WTC11 (cell line): ENCODE measurements around the gene RBM8A. TPM values are rescaled to one million over a fixed set of nuclear protein-coding genes. Genes with fewer than 3 reads are reported as not detected.

Source experiments
- ELF4 ChIP-seq: sonication (generic); formaldehyde crosslinking; IDR thresholded peaks from 2 replicates; pipeline ENCODE4 v1.8.1; 2022; ENCODE audit warnings: low read depth, mild to moderate bottlenecking, moderate library complexity, missing genetic modification reagents
- EMX1 ChIP-seq: fragments of 250-450 bp; sonication (Bioruptor Pico); IDR thresholded peaks from 2 replicates; pipeline ENCODE4 v1.8.0; 2021; ENCODE audit warnings: mild to moderate bottlenecking
- FOXK1 ChIP-seq: sonication (generic); formaldehyde crosslinking; IDR thresholded peaks from 2 replicates; pipeline ENCODE4 v1.8.0; 2022; ENCODE audit warnings: mild to moderate bottlenecking, moderate library complexity, missing genetic modification reagents
- GABPB1 ChIP-seq: sonication (generic); formaldehyde crosslinking; IDR thresholded peaks from 2 replicates; pipeline ENCODE4 v1.8.1; 2023; ENCODE audit warnings: mild to moderate bottlenecking, missing genetic modification reagents
- HMGA2 ChIP-seq: fragments of 250-450 bp; sonication (Bioruptor Pico); IDR thresholded peaks from 2 replicates; pipeline ENCODE4 v1.4.0; 2021; ENCODE audit warnings: mild to moderate bottlenecking, moderate library complexity
- JUN ChIP-seq: sonication (generic); formaldehyde crosslinking; IDR thresholded peaks from 2 replicates; pipeline ENCODE4 v1.8.0; 2023; ENCODE audit warnings: mild to moderate bottlenecking, missing genetic modification reagents
- MXD4 ChIP-seq: fragments of 250-450 bp; sonication (Bioruptor Pico); IDR thresholded peaks from 2 replicates; pipeline ENCODE4 v1.8.0; 2021; ENCODE audit warnings: mild to moderate bottlenecking, moderate library complexity, borderline replicate concordance
- NFYB ChIP-seq: sonication (generic); formaldehyde crosslinking; conservative IDR thresholded peaks from 2 replicates; pipeline ENCODE4 v1.8.0; 2022; ENCODE audit warnings: low read depth, missing genetic modification reagents
- NR2C2 ChIP-seq: sonication (generic); formaldehyde crosslinking; IDR thresholded peaks from 2 replicates; pipeline ENCODE4 v1.8.0; 2022; ENCODE audit warnings: mild to moderate bottlenecking, missing genetic modification reagents
- NR3C1 ChIP-seq: sonication (generic); formaldehyde crosslinking; conservative IDR thresholded peaks from 2 replicates; pipeline ENCODE4 v1.8.1; 2023; ENCODE audit warnings: low read depth, mild to moderate bottlenecking, missing genetic modification reagents
- PRDM15 ChIP-seq: sonication (generic); formaldehyde crosslinking; IDR thresholded peaks from 2 replicates; pipeline ENCODE4 v1.8.0; 2022; ENCODE audit warnings: missing genetic modification reagents
- PRRX2 ChIP-seq: fragments of 250-450 bp; sonication (Bioruptor Pico); IDR thresholded peaks from 2 replicates; pipeline ENCODE4 v1.8.0; 2021; ENCODE audit warnings: mild to moderate bottlenecking
- RELA ChIP-seq: sonication (generic); formaldehyde crosslinking; IDR thresholded peaks from 2 replicates; pipeline ENCODE4 v1.8.1; 2022; ENCODE audit warnings: missing genetic modification reagents, mild to moderate bottlenecking, borderline replicate concordance
- SMAD4 ChIP-seq: sonication (generic); formaldehyde crosslinking; IDR thresholded peaks from 2 replicates; pipeline ENCODE4 v1.8.0; 2022; ENCODE audit warnings: mild to moderate bottlenecking, missing genetic modification reagents
- TEAD1 ChIP-seq: sonication (generic); formaldehyde crosslinking; IDR thresholded peaks from 2 replicates; pipeline ENCODE4 v1.8.0; 2022; ENCODE audit warnings: mild to moderate bottlenecking, missing genetic modification reagents
- ZBTB43 ChIP-seq: sonication (generic); formaldehyde crosslinking; IDR thresholded peaks from 2 replicates; pipeline ENCODE4 v1.8.1; 2023; ENCODE audit warnings: mild to moderate bottlenecking, missing genetic modification reagents
- ZNF138 ChIP-seq: sonication (generic); formaldehyde crosslinking; conservative IDR thresholded peaks from 2 replicates; pipeline ENCODE4 v1.8.1; 2022; ENCODE audit warnings: mild to moderate bottlenecking, moderate library complexity, missing genetic modification reagents
- ZNF219 ChIP-seq: sonication (generic); formaldehyde crosslinking; IDR thresholded peaks from 2 replicates; pipeline ENCODE4 v1.8.0; 2023; ENCODE audit warnings: missing genetic modification reagents, mild to moderate bottlenecking, borderline replicate concordance
- ZNF416 ChIP-seq: fragments of 250-450 bp; sonication (Bioruptor Pico); IDR thresholded peaks from 2 replicates; pipeline ENCODE4 v1.9.0; 2021; ENCODE audit warnings: mild to moderate bottlenecking, inconsistent platforms
- ZNF423 ChIP-seq: fragments of 250-450 bp; sonication (Bioruptor Pico); IDR thresholded peaks from 2 replicates; pipeline ENCODE4 v2.1.2; 2022; ENCODE audit warnings: mild to moderate bottlenecking, moderate library complexity
- total RNA-seq: library from RNA; stranded (reverse); gene quantifications from 3 replicates; pipeline ENCODE4 v1.2.3, GENCODE V29; 2021
- TF ChIP-seq, protein P1 (sequence below): sonication (generic); formaldehyde crosslinking; IDR thresholded peaks from 2 replicates; pipeline ENCODE4 v1.8.1; 2023; ENCODE audit warnings: mild to moderate bottlenecking, missing genetic modification reagents
- TF ChIP-seq, protein P2 (sequence below): sonication (generic); formaldehyde crosslinking; IDR thresholded peaks from 2 replicates; pipeline ENCODE4 v1.8.0; 2022; ENCODE audit warnings: mild to moderate bottlenecking, missing genetic modification reagents
- TF ChIP-seq, protein P3 (sequence below): sonication (generic); formaldehyde crosslinking; IDR thresholded peaks from 2 replicates; pipeline ENCODE4 v1.8.1; 2022; ENCODE audit warnings: mild to moderate bottlenecking, missing genetic modification reagents, moderate library complexity, borderline replicate concordance
- TF ChIP-seq, protein P4 (sequence below): sonication (generic); formaldehyde crosslinking; IDR thresholded peaks from 2 replicates; pipeline ENCODE4 v1.8.0; 2023; ENCODE audit warnings: mild to moderate bottlenecking, missing genetic modification reagents
- TF ChIP-seq, protein P5 (sequence below): sonication (generic); formaldehyde crosslinking; IDR thresholded peaks from 2 replicates; pipeline ENCODE4 v1.8.0; 2023; ENCODE audit warnings: missing genetic modification reagents, mild to moderate bottlenecking, borderline replicate concordance

The RBM8A gene
- total RNA-seq, 1 experiment from 2014 or later, result 199 TPM

GRCh38 chr1:145960468-145961108, 33.3 kb upstream of the RBM8A start (continued):
- TF ChIP-seq, protein P1, sequence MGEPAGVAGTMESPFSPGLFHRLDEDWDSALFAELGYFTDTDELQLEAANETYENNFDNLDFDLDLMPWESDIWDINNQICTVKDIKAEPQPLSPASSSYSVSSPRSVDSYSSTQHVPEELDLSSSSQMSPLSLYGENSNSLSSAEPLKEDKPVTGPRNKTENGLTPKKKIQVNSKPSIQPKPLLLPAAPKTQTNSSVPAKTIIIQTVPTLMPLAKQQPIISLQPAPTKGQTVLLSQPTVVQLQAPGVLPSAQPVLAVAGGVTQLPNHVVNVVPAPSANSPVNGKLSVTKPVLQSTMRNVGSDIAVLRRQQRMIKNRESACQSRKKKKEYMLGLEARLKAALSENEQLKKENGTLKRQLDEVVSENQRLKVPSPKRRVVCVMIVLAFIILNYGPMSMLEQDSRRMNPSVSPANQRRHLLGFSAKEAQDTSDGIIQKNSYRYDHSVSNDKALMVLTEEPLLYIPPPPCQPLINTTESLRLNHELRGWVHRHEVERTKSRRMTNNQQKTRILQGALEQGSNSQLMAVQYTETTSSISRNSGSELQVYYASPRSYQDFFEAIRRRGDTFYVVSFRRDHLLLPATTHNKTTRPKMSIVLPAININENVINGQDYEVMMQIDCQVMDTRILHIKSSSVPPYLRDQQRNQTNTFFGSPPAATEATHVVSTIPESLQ (CRISPR knock-in tag), result no peak
- no peak for TF ChIP-seq ELF4 (CRISPR knock-in tag)
- TF ChIP-seq FOXK1, result no peak; the same call in 1 of the 2 replicates
- TF ChIP-seq, protein P2, sequence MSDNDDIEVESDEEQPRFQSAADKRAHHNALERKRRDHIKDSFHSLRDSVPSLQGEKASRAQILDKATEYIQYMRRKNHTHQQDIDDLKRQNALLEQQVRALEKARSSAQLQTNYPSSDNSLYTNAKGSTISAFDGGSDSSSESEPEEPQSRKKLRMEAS (CRISPR knock-in tag), result peak; percentile 54; the same call in 1 of the 2 replicates
- TF ChIP-seq PRDM15 (CRISPR knock-in tag), result no peak
- TF ChIP-seq NR2C2, result no peak
- TF ChIP-seq NR3C1, result no peak
- TF ChIP-seq, protein P3, sequence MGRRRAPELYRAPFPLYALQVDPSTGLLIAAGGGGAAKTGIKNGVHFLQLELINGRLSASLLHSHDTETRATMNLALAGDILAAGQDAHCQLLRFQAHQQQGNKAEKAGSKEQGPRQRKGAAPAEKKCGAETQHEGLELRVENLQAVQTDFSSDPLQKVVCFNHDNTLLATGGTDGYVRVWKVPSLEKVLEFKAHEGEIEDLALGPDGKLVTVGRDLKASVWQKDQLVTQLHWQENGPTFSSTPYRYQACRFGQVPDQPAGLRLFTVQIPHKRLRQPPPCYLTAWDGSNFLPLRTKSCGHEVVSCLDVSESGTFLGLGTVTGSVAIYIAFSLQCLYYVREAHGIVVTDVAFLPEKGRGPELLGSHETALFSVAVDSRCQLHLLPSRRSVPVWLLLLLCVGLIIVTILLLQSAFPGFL, result no peak
- TF ChIP-seq MXD4, result no peak
- TF ChIP-seq SMAD4 (CRISPR knock-in tag), result no peak
- TF ChIP-seq, protein P4, sequence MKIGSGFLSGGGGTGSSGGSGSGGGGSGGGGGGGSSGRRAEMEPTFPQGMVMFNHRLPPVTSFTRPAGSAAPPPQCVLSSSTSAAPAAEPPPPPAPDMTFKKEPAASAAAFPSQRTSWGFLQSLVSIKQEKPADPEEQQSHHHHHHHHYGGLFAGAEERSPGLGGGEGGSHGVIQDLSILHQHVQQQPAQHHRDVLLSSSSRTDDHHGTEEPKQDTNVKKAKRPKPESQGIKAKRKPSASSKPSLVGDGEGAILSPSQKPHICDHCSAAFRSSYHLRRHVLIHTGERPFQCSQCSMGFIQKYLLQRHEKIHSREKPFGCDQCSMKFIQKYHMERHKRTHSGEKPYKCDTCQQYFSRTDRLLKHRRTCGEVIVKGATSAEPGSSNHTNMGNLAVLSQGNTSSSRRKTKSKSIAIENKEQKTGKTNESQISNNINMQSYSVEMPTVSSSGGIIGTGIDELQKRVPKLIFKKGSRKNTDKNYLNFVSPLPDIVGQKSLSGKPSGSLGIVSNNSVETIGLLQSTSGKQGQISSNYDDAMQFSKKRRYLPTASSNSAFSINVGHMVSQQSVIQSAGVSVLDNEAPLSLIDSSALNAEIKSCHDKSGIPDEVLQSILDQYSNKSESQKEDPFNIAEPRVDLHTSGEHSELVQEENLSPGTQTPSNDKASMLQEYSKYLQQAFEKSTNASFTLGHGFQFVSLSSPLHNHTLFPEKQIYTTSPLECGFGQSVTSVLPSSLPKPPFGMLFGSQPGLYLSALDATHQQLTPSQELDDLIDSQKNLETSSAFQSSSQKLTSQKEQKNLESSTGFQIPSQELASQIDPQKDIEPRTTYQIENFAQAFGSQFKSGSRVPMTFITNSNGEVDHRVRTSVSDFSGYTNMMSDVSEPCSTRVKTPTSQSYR (CRISPR knock-in tag), result no peak
- TF ChIP-seq ZNF416, result no peak
- TF ChIP-seq RELA (CRISPR knock-in tag), result no peak
- TF ChIP-seq, protein P5, sequence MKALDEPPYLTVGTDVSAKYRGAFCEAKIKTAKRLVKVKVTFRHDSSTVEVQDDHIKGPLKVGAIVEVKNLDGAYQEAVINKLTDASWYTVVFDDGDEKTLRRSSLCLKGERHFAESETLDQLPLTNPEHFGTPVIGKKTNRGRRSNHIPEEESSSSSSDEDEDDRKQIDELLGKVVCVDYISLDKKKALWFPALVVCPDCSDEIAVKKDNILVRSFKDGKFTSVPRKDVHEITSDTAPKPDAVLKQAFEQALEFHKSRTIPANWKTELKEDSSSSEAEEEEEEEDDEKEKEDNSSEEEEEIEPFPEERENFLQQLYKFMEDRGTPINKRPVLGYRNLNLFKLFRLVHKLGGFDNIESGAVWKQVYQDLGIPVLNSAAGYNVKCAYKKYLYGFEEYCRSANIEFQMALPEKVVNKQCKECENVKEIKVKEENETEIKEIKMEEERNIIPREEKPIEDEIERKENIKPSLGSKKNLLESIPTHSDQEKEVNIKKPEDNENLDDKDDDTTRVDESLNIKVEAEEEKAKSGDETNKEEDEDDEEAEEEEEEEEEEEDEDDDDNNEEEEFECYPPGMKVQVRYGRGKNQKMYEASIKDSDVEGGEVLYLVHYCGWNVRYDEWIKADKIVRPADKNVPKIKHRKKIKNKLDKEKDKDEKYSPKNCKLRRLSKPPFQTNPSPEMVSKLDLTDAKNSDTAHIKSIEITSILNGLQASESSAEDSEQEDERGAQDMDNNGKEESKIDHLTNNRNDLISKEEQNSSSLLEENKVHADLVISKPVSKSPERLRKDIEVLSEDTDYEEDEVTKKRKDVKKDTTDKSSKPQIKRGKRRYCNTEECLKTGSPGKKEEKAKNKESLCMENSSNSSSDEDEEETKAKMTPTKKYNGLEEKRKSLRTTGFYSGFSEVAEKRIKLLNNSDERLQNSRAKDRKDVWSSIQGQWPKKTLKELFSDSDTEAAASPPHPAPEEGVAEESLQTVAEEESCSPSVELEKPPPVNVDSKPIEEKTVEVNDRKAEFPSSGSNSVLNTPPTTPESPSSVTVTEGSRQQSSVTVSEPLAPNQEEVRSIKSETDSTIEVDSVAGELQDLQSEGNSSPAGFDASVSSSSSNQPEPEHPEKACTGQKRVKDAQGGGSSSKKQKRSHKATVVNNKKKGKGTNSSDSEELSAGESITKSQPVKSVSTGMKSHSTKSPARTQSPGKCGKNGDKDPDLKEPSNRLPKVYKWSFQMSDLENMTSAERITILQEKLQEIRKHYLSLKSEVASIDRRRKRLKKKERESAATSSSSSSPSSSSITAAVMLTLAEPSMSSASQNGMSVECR, result peak; percentile 72; the same call in 1 of the 2 replicates
- no peak for TF ChIP-seq EMX1 (CRISPR knock-in tag)
- TF ChIP-seq ZNF423 (CRISPR knock-in tag), result no peak
- TF ChIP-seq TEAD1, result no peak
- no peak; the same call in 1 of the 2 replicates for TF ChIP-seq GABPB1 (CRISPR knock-in tag)
- no peak for TF ChIP-seq ZNF219 (CRISPR knock-in tag)
- TF ChIP-seq JUN (CRISPR knock-in tag), result no peak
- TF ChIP-seq HMGA2 (CRISPR knock-in tag), result no peak
- TF ChIP-seq ZNF138 (CRISPR knock-in tag), result no peak
- no peak for TF ChIP-seq PRRX2 (CRISPR knock-in tag)
- no peak for TF ChIP-seq NFYB (CRISPR knock-in tag)
- TF ChIP-seq ZBTB43 (CRISPR knock-in tag), result peak; percentile 63
